ENCODE data around the gene KANSL1.
"Not testable (repeated sequence)": the region's sequence is repeated elsewhere in the genome, so short reads cannot be mapped to it uniquely, and the experiment has no call there.

KANSL1 gene, protein sequence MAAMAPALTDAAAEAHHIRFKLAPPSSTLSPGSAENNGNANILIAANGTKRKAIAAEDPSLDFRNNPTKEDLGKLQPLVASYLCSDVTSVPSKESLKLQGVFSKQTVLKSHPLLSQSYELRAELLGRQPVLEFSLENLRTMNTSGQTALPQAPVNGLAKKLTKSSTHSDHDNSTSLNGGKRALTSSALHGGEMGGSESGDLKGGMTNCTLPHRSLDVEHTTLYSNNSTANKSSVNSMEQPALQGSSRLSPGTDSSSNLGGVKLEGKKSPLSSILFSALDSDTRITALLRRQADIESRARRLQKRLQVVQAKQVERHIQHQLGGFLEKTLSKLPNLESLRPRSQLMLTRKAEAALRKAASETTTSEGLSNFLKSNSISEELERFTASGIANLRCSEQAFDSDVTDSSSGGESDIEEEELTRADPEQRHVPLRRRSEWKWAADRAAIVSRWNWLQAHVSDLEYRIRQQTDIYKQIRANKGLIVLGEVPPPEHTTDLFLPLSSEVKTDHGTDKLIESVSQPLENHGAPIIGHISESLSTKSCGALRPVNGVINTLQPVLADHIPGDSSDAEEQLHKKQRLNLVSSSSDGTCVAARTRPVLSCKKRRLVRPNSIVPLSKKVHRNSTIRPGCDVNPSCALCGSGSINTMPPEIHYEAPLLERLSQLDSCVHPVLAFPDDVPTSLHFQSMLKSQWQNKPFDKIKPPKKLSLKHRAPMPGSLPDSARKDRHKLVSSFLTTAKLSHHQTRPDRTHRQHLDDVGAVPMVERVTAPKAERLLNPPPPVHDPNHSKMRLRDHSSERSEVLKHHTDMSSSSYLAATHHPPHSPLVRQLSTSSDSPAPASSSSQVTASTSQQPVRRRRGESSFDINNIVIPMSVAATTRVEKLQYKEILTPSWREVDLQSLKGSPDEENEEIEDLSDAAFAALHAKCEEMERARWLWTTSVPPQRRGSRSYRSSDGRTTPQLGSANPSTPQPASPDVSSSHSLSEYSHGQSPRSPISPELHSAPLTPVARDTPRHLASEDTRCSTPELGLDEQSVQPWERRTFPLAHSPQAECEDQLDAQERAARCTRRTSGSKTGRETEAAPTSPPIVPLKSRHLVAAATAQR (N-terminal part only)
- 174 to 309 (median 250) reads per million in 3 donors for total RNA-seq

DNA sequence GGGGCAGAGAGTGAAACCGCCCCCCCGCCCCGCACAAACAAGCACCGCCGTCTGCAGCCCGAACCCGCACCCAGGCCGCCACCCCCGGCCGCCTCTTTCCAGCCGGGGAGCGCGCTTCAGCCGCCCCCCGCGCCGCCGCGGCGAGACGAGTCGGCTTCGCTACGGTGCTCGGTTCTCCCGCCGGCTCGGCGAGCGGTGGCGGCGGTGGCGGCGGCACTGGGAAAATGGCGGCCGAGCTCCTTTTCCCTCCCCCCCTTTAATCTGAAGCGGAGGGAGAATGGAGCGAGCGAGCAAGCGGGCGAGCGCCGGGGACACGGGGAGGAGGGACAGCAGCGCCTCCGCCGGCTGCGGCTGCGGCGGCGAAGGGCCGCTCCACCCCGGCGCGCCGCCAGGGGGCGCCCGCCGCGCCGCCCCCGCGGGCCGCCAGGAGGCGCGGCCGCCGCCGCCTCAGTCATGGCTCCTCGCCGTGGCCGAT lies at the start of gene KANSL1:
Gene KANSL1, minus strand, starts transcription at position 279 of the 475 bp plus-strand sequence. CDS start 21,286 bp downstream, outside the sequence.
- Histone ChIP-seq H3K27me3 (replicated peaks; ENCODE audit: control insufficient read depth, insufficient read depth, low read length, poor library complexity, severe bottlenecking) (no peaks in the 10 kb centered on the region), H3K9me3 (ENCODE audit: control insufficient read depth, low read length) (no peaks in the 10 kb centered on the region), H3K4me1 (ENCODE audit: control insufficient read depth, insufficient read depth, low read length, poor library complexity, severe bottlenecking) (peaks cover 34% of the 10 kb centered on the region), H3K36me3 (ENCODE audit: control insufficient read depth, insufficient read depth, low read length) (no peaks in the 10 kb centered on the region), H3K4me3 (ENCODE audit: insufficient read depth, low read depth, low read length, poor library complexity, severe bottlenecking) (peak within 1 kb of the TSS; percentile 97), H3K27ac (ENCODE audit: insufficient read depth, low read length, poor library complexity, severe bottlenecking) (peak within 1 kb of the TSS; percentile 93)
- peak; percentile 82 to 88 (median 87) for DNase-seq

DNA sequence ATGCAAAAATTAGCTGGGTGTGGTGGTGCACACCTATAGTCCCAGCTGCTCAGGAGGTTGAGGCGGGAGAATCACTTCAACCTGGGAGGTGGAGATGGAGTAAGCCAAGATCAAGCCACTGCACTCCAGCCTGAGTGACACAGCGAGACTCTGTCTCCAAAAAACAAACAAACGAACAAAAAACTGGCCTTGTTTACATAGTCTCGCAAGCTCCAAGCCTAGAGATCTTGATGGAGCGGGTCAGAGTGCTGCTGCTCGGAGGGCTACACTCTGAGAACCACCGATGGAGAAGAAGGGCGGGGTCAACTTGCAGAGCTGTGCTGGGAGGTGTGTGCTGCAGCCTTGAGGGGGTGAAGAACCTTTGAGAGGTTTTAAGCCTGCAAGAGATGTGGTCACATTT lies 38.1 kb upstream of the KANSL1 start:
- H3K36me3 ChIP-seq (ENCODE audit: control insufficient read depth, insufficient read depth, low read length); H3K27me3 ChIP-seq (replicated peaks; ENCODE audit: control insufficient read depth, insufficient read depth, low read length, poor library complexity, severe bottlenecking); H3K9me3 ChIP-seq (ENCODE audit: control insufficient read depth, low read length); H3K4me3 ChIP-seq (ENCODE audit: insufficient read depth, low read depth, low read length, poor library complexity, severe bottlenecking); H3K27ac ChIP-seq (ENCODE audit: insufficient read depth, low read length, poor library complexity, severe bottlenecking); DNase-seq; H3K4me1 ChIP-seq (ENCODE audit: control insufficient read depth, insufficient read depth, low read length, poor library complexity, severe bottlenecking): not testable (repeated sequence)

DNA sequence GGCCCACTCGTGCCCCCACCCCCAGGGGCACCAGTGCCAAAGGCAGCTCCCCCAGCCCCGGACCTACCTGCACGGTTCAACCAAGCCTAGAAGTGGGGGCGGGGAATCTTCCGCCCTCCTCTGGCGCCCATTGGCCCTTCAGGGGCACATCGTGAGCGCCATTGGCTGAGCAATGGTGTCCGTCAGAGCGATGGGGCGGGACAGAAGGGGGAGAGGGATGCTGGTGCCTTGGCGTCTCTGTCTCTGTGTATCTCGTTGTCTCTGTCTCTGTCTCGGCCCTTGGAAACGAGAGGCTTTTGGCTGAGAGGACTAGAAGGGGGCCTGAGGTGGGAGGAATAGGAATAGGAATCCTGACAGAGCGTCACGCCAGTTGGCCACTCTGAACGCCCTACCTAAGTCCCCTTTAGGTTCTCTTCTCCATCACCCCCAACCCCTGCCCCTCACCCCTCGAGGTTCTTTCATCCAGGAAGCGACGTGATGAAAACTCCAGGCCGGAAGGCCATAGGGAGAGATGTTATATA lies 32.1 kb upstream of the KANSL1 start:
- H3K4me1 ChIP-seq (ENCODE audit: control insufficient read depth, insufficient read depth, low read length, poor library complexity, severe bottlenecking); H3K27me3 ChIP-seq (replicated peaks; ENCODE audit: control insufficient read depth, insufficient read depth, low read length, poor library complexity, severe bottlenecking); H3K9me3 ChIP-seq (ENCODE audit: control insufficient read depth, low read length); H3K36me3 ChIP-seq (ENCODE audit: control insufficient read depth, insufficient read depth, low read length): not testable (repeated sequence)
- H3K27ac ChIP-seq (ENCODE audit: insufficient read depth, low read length, poor library complexity, severe bottlenecking), result peak overlapping the region; percentile 45
- H3K4me3 ChIP-seq (ENCODE audit: insufficient read depth, low read depth, low read length, poor library complexity, severe bottlenecking), result peak overlapping the region; percentile 59
- DNase-seq, result peak; percentile 79 to 93 (median 90)

DNA sequence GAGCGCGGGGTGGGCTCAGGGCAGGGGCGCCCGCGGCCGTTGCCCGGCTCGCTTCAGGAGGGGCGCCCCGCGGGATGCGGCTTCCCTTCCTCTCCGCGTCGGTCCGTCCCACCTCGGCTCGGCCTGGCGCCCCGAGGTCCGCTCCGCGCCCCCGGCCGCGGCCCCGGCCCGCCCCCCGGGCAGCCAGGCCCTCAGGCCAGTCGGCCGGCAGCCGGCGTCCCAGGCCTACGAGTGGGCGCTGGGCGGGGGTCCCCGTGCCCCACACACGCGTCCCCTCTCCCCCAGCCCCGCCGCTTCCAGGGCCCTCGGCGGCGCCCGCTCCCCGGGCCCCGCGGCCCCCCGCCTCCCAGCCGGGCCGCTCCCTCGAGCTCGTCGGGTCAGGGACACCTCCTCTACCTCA lies 31.6 kb upstream of the KANSL1 start:
- Histone ChIP-seq H3K4me3 (ENCODE audit: insufficient read depth, low read depth, low read length, poor library complexity, severe bottlenecking) (peak overlapping the region; percentile 59), H3K27ac (ENCODE audit: insufficient read depth, low read length, poor library complexity, severe bottlenecking) (peak overlapping the region; percentile 45)
- H3K36me3 ChIP-seq (ENCODE audit: control insufficient read depth, insufficient read depth, low read length); H3K9me3 ChIP-seq (ENCODE audit: control insufficient read depth, low read length); H3K4me1 ChIP-seq (ENCODE audit: control insufficient read depth, insufficient read depth, low read length, poor library complexity, severe bottlenecking); DNase-seq; H3K27me3 ChIP-seq (replicated peaks; ENCODE audit: control insufficient read depth, insufficient read depth, low read length, poor library complexity, severe bottlenecking): not testable (repeated sequence)

- H3K36me3 ChIP-seq (ENCODE audit: control insufficient read depth, insufficient read depth, low read length); DNase-seq; H3K9me3 ChIP-seq (ENCODE audit: control insufficient read depth, low read length); H3K27ac ChIP-seq (ENCODE audit: insufficient read depth, low read length, poor library complexity, severe bottlenecking); H3K4me1 ChIP-seq (ENCODE audit: control insufficient read depth, insufficient read depth, low read length, poor library complexity, severe bottlenecking); H3K27me3 ChIP-seq (replicated peaks; ENCODE audit: control insufficient read depth, insufficient read depth, low read length, poor library complexity, severe bottlenecking); H3K4me3 ChIP-seq (ENCODE audit: insufficient read depth, low read depth, low read length, poor library complexity, severe bottlenecking): not testable (repeated sequence)
These were observed 29.8 kb upstream of the KANSL1 start for GRCh38 chr17:46223041-46223440.

GRCh38 chr17:46216682-46217081 lies 23.5 kb upstream of the KANSL1 start:
- H3K4me1 ChIP-seq (ENCODE audit: control insufficient read depth, insufficient read depth, low read length, poor library complexity, severe bottlenecking), result no peaks in the 10 kb centered on the region
- no peaks in the 10 kb centered on the region for H3K27me3 ChIP-seq (replicated peaks; ENCODE audit: control insufficient read depth, insufficient read depth, low read length, poor library complexity, severe bottlenecking)
- no peaks in the 10 kb centered on the region for H3K9me3 ChIP-seq (ENCODE audit: control insufficient read depth, low read length)
- peaks cover 5% of the 10 kb centered on the region for H3K36me3 ChIP-seq (ENCODE audit: control insufficient read depth, insufficient read depth, low read length)
- H3K4me3 ChIP-seq (ENCODE audit: insufficient read depth, low read depth, low read length, poor library complexity, severe bottlenecking), result no peak overlapping the region
- no peak for DNase-seq
- H3K27ac ChIP-seq (ENCODE audit: insufficient read depth, low read length, poor library complexity, severe bottlenecking), result no peak overlapping the region

- H3K27ac ChIP-seq (ENCODE audit: insufficient read depth, low read length, poor library complexity, severe bottlenecking), result no peak overlapping the region
- H3K9me3 ChIP-seq (ENCODE audit: control insufficient read depth, low read length), result no peaks in the 10 kb centered on the region
- H3K4me3 ChIP-seq (ENCODE audit: insufficient read depth, low read depth, low read length, poor library complexity, severe bottlenecking), result no peak overlapping the region
- H3K36me3 ChIP-seq (ENCODE audit: control insufficient read depth, insufficient read depth, low read length), result peaks cover 5% of the 10 kb centered on the region
- H3K27me3 ChIP-seq (replicated peaks; ENCODE audit: control insufficient read depth, insufficient read depth, low read length, poor library complexity, severe bottlenecking), result no peaks in the 10 kb centered on the region
- peak; percentile 28 to 58 (median 39) for DNase-seq
- H3K4me1 ChIP-seq (ENCODE audit: control insufficient read depth, insufficient read depth, low read length, poor library complexity, severe bottlenecking), result no peaks in the 10 kb centered on the region
These were observed 19.6 kb upstream of the KANSL1 start for GRCh38 chr17:46212634-46213435.

DNA sequence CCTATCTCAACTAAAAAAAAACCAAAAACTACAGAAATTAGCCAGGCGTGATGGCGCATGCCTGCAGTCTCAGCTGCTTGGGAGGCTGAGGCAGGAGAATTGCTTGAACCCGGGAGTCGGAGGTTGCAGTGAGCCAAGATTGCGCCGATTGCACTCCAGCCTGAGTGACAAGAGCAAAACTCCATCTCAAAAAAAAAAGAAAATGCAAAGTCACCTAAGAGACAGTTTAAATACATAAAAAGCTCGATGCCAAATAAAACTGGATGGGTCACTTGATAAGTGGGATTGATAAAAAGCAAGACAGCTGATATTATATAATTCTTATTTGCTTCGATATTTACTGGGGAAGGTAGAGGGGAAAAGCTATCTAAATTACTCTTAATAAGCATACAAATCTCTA lies 15.8 kb upstream of the KANSL1 start:
- Histone ChIP-seq H3K4me1 (ENCODE audit: control insufficient read depth, insufficient read depth, low read length, poor library complexity, severe bottlenecking) (no peaks in the 10 kb centered on the region), H3K9me3 (ENCODE audit: control insufficient read depth, low read length) (no peaks in the 10 kb centered on the region), H3K36me3 (ENCODE audit: control insufficient read depth, insufficient read depth, low read length) (no peaks in the 10 kb centered on the region), H3K27me3 (replicated peaks; ENCODE audit: control insufficient read depth, insufficient read depth, low read length, poor library complexity, severe bottlenecking) (no peaks in the 10 kb centered on the region), H3K27ac (ENCODE audit: insufficient read depth, low read length, poor library complexity, severe bottlenecking) (no peak overlapping the region), H3K4me3 (ENCODE audit: insufficient read depth, low read depth, low read length, poor library complexity, severe bottlenecking) (no peak overlapping the region)
- DNase-seq, result no peak

- Histone ChIP-seq H3K9me3 (ENCODE audit: control insufficient read depth, low read length) (no peaks in the 10 kb centered on the region), H3K27me3 (replicated peaks; ENCODE audit: control insufficient read depth, insufficient read depth, low read length, poor library complexity, severe bottlenecking) (no peaks in the 10 kb centered on the region), H3K27ac (ENCODE audit: insufficient read depth, low read length, poor library complexity, severe bottlenecking) (no peak overlapping the region), H3K36me3 (ENCODE audit: control insufficient read depth, insufficient read depth, low read length) (no peaks in the 10 kb centered on the region), H3K4me3 (ENCODE audit: insufficient read depth, low read depth, low read length, poor library complexity, severe bottlenecking) (no peak overlapping the region), H3K4me1 (ENCODE audit: control insufficient read depth, insufficient read depth, low read length, poor library complexity, severe bottlenecking) (no peaks in the 10 kb centered on the region)
- no peak for DNase-seq
These were observed 12.7 kb upstream of the KANSL1 start for GRCh38 chr17:46205975-46206374.

Data from effector memory CD4-positive, alpha-beta T cell (primary cell).